C4-2B (cell line): ENCODE data around the gene CD86.

Source experiments
- H3K27ac ChIP-seq: fragments of 450-650 bp; 2 replicates; pipeline ENCODE4 v1.5.1; 2017
- CTCF ChIP-seq: fragments of 450-650 bp; conservative IDR thresholded peaks from 2 replicates; pipeline ENCODE4 v1.5.1; 2017; ENCODE audit warnings: mild to moderate bottlenecking
- ZFX ChIP-seq: fragments of 450-650 bp; IDR thresholded peaks from 2 replicates; pipeline ENCODE4 v1.6.1; 2017

Gene CD86

GRCh38 chr3:122081543-122082247 lies 26.5 kb downstream of the CD86 start:
- H3K27ac ChIP-seq: no peak overlapping the region
- no peak for TF ChIP-seq CTCF
- TF ChIP-seq ZFX: no peak

GRCh38 chr3:122082357-122082756 lies 27.2 kb downstream of the CD86 start:
- TF ChIP-seq ZFX (no peak), CTCF (no peak)
- H3K27ac ChIP-seq: no peak overlapping the region

GRCh38 chr3:122084799-122085198 lies 29.6 kb downstream of the CD86 start:
- TF ChIP-seq ZFX (no peak), CTCF (no peak)
- H3K27ac ChIP-seq: no peak overlapping the region

GRCh38 chr3:122085673-122086072 lies 30.5 kb downstream of the CD86 start:
- TF ChIP-seq ZFX: no peak
- TF ChIP-seq CTCF: no peak
- H3K27ac ChIP-seq: peak overlapping the region; percentile 43

GRCh38 chr3:122088531-122088930 lies 33.4 kb downstream of the CD86 start:
- TF ChIP-seq ZFX: no peak
- TF ChIP-seq CTCF: no peak
- H3K27ac ChIP-seq: no peak overlapping the region

GRCh38 chr3:122091602-122092295 lies 36.6 kb downstream of the CD86 start:
- H3K27ac ChIP-seq: no peak overlapping the region; the same call in 1 of the 2 replicates
- TF ChIP-seq ZFX (no peak), CTCF (no peak)

GRCh38 chr3:122092460-122093165 lies 37.5 kb downstream of the CD86 start:
- no peak overlapping the region for H3K27ac ChIP-seq
- TF ChIP-seq ZFX (no peak), CTCF (peak; percentile 83)
